ENCODE measurements around the gene CDH8. TPM values are rescaled to one million over a fixed set of nuclear protein-coding genes. Genes with fewer than 3 reads are reported as not detected.

Gene CDH8
- total and polyA plus RNA-seq, 2 donors (not counting 1 experiment from before 2014, with no cell fraction given): not detected

GRCh38 chr16:62038646-62039045 is 2.4 kb upstream of the CDH8 start:
- Histone ChIP-seq H3K9me3 (ENCODE audit: control extremely low read depth in 1 of 3, control insufficient read depth in 2 of 3, insufficient read depth in 1 of 3, low read length in 2 of 3) (peaks cover 0 to 25% (median 0%) of the 10 kb centered on the region in 3 donors), H3K36me3 (replicated peaks in 1 of 2; ENCODE audit: control extremely low read depth in 1 of 2, control insufficient read depth in 1 of 2, extremely low read depth in 1 of 2, insufficient read depth in 2 of 2, low read length in 1 of 2) (no peaks in the 10 kb centered on the region), H2AFZ (ENCODE audit: insufficient read depth, low read depth, low read length, poor library complexity, severe bottlenecking) (no peak overlapping the region), H3K27ac (ENCODE audit: low read length in 2 of 2) (no peak overlapping the region), H3K79me2 (ENCODE audit: control insufficient read depth, insufficient read depth, low read length) (no peaks in the 10 kb centered on the region), H3K4me2 (replicated peaks; ENCODE audit: low read depth, low read length, poor library complexity, severe bottlenecking) (no peak overlapping the region), H3K9ac (ENCODE audit: low read length) (no peak overlapping the region), H3K4me1 (ENCODE audit: control insufficient read depth in 2 of 2, insufficient read depth in 2 of 2, low read length in 2 of 2) (no peaks in the 10 kb centered on the region), H4K20me1 (ENCODE audit: control insufficient read depth, insufficient read depth, low read length, poor library complexity, severe bottlenecking) (no peaks in the 10 kb centered on the region), H3K27me3 (replicated peaks in 1 of 4; ENCODE audit: control extremely low read depth in 1 of 4, control insufficient read depth in 3 of 4, insufficient read depth in 4 of 4, low read length in 3 of 4) (peaks cover 0 to 29% (median 5%) of the 10 kb centered on the region in 4 experiments), H3K4me3 (ENCODE audit: control extremely low read depth in 1 of 5, extremely low read depth in 1 of 5, insufficient read depth in 1 of 5, low read depth in 2 of 5, low read length in 4 of 5) (no peak overlapping the region)
- H3K27me3 Mint-ChIP-seq: peaks cover 19% of the 10 kb centered on the region
- WGBS (ENCODE audit: insufficient coverage): 60% methylated on average over 1 of the region's 3 CpGs
- H3K4me1 Mint-ChIP-seq: no peaks in the 10 kb centered on the region
- POLR2A ChIA-PET: no interaction called here
- H3K9me3 Mint-ChIP-seq (ENCODE audit: insufficient read depth): no peaks in the 10 kb centered on the region
- ATAC-seq (ENCODE audit: low read depth): no peak
- intact Hi-C loops (cut with micrococcal nuclease): no loop called here
- H3K4me3 Mint-ChIP-seq: no peak overlapping the region
- CTCF ChIA-PET: no interaction called here
- no peak for DNase-seq
- H3K27ac Mint-ChIP-seq: no peak overlapping the region
- no peak for TF ChIP-seq EZH2 (IDR thresholded peaks at IDR 0.05; ENCODE audit: borderline replicate concordance, insufficient read depth, low read depth, low read length, poor library complexity, severe bottlenecking)
- TF ChIP-seq CTCF (IDR thresholded peaks at IDR 0.05): no peak

DNA sequence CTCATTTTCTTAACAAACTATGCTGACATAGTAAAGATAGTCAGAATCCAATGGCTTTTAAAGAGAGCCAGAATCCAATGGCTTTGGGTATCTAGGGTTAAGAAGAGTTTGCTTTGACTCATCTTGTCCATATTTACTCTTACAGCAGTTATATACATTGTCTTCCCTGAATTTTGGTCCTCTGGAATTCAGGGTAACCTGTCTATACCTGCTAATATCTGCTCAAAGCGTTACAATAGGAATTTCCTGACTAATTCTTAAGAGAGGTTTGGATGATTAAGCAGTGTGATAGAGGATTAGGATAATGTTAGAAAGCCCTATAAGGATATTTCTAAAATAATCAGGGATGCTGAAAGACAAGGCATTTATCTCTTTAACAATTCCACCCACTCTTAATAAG is 2.0 kb upstream of the CDH8 start:
- Histone ChIP-seq H3K79me2 (ENCODE audit: control insufficient read depth, insufficient read depth, low read length) (no peaks in the 10 kb centered on the region), H3K4me2 (replicated peaks; ENCODE audit: low read depth, low read length, poor library complexity, severe bottlenecking) (no peak overlapping the region), H3K27ac (ENCODE audit: low read length in 2 of 2) (no peak overlapping the region), H2AFZ (ENCODE audit: insufficient read depth, low read depth, low read length, poor library complexity, severe bottlenecking) (no peak overlapping the region), H3K9me3 (ENCODE audit: control extremely low read depth in 1 of 3, control insufficient read depth in 2 of 3, insufficient read depth in 1 of 3, low read length in 2 of 3) (peaks cover 0 to 25% (median 0%) of the 10 kb centered on the region in 3 donors), H3K4me3 (ENCODE audit: control extremely low read depth in 1 of 5, extremely low read depth in 1 of 5, insufficient read depth in 1 of 5, low read depth in 2 of 5, low read length in 4 of 5) (no peak overlapping the region), H3K27me3 (replicated peaks in 1 of 4; ENCODE audit: control extremely low read depth in 1 of 4, control insufficient read depth in 3 of 4, insufficient read depth in 4 of 4, low read length in 3 of 4) (peaks cover 0 to 29% (median 5%) of the 10 kb centered on the region in 4 experiments), H3K4me1 (ENCODE audit: control insufficient read depth in 2 of 2, insufficient read depth in 2 of 2, low read length in 2 of 2) (no peaks in the 10 kb centered on the region), H3K9ac (ENCODE audit: low read length) (no peak overlapping the region), H3K36me3 (replicated peaks in 1 of 2; ENCODE audit: control extremely low read depth in 1 of 2, control insufficient read depth in 1 of 2, extremely low read depth in 1 of 2, insufficient read depth in 2 of 2, low read length in 1 of 2) (no peaks in the 10 kb centered on the region), H4K20me1 (ENCODE audit: control insufficient read depth, insufficient read depth, low read length, poor library complexity, severe bottlenecking) (no peaks in the 10 kb centered on the region)
- TF ChIP-seq CTCF (IDR thresholded peaks at IDR 0.05) (no peak), EZH2 (IDR thresholded peaks at IDR 0.05; ENCODE audit: borderline replicate concordance, insufficient read depth, low read depth, low read length, poor library complexity, severe bottlenecking) (no peak)
- CTCF ChIA-PET: no interaction called here
- WGBS (ENCODE audit: insufficient coverage): no CpG with 5 or more reads among the region's 1 CpG
- Mint-ChIP-seq H3K27me3 (peaks cover 19% of the 10 kb centered on the region), H3K9me3 (ENCODE audit: insufficient read depth) (no peaks in the 10 kb centered on the region), H3K27ac (no peak overlapping the region), H3K4me1 (no peaks in the 10 kb centered on the region), H3K4me3 (no peak overlapping the region)
- ATAC-seq (ENCODE audit: low read depth): no peak
- POLR2A ChIA-PET: no interaction called here
- no peak for DNase-seq
- intact Hi-C loops (cut with micrococcal nuclease): no loop called here
